ENCODE data around the gene PRKAR2A.

- TF ChIP-seq POLR2A (IDR thresholded peaks at IDR 0.05), result no peak
- no peak for TF ChIP-seq CTCF (IDR thresholded peaks at IDR 0.05)
These were observed 108.1 kb downstream of the PRKAR2A start for GRCh38 chr3:48739617-48739954.

Data from body of pancreas (tissue), 4 donors.